Heart left ventricle (tissue), 13 donors: ENCODE results near the gene SFRP5.

Source experiments
- POLR2A ChIP-seq, 2 donors: fragments of 450-650 bp; IDR thresholded peaks; one replicate each; pipeline ENCODE4 v1.6.1; 2017; ENCODE audit warnings: antibody characterized with exemption in 2 of 2, mild to moderate bottlenecking in 2 of 2, moderate library complexity in 2 of 2
- TF ChIP-seq, protein P1 (sequence below), 12 donors: fragments of 200-600 bp; sonication (generic) in 4 of 12; IDR thresholded peaks; one replicate each; pipeline versions ENCODE4 v1.5.0 to v1.8.0; 2018 to 2022; ENCODE audit warnings: antibody characterized with exemption in 12 of 12, mild to moderate bottlenecking in 5 of 12
- donor health status: ischemic (EF 13 %, LVEDD 7.1; RV severe dilation, severe dysfunction).
- donor health status: DM: no; HTN: yes; CAD: no.
- donor health status: DM: no; HTN: no; CAD: no.
- donor health status: ischemic (EF 25% LVEDD 6.9; RV normal size, moderate dysfunction).
- donor health status: ischemic (EF 25% LVEDD 5.7; RV mildly dilated, moderate dysfunction).
- donor health status: ischemic (EF 35%, LVEDD 5.7; RV mildly dilated, moderate dysfunction).
- donor health status: nonischemic (EF 11% LVEDD 7.7; RV severe dilation, severe dysfunction).
- donor health status: DM: yes; HTN: yes; CAD: no.
- donor health status: PGD.
- donor health status: ischemic (EF 29% LVEDD 5.4; RV normal size, mild dysfunction).
- donor health status: nonischemic (EF 23%, LVEDD 6.1; RV moderate dilation, normal function).

DNA sequence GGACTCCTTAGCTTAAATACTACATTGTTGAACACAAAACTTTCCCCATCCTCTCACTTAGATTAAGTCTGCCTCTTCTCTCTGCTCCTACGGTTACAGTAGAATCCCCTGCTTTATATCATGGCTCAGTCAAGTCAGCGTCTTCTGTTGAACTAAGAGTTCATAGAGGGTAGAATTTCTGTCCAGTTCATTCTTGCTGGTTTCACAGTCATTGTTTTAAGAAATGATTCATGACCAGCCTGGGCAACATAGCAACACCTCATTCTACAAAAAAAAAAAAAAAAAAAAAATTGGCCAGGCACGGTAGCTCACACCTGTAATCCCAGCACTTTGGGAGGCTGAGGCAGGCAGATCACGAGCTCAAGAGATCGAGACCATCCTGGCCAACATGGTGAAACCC, 38.5 kb downstream of the SFRP5 start:
- TF ChIP-seq POLR2A (IDR thresholded peaks at IDR 0.05), result no peak
- TF ChIP-seq, protein P1, sequence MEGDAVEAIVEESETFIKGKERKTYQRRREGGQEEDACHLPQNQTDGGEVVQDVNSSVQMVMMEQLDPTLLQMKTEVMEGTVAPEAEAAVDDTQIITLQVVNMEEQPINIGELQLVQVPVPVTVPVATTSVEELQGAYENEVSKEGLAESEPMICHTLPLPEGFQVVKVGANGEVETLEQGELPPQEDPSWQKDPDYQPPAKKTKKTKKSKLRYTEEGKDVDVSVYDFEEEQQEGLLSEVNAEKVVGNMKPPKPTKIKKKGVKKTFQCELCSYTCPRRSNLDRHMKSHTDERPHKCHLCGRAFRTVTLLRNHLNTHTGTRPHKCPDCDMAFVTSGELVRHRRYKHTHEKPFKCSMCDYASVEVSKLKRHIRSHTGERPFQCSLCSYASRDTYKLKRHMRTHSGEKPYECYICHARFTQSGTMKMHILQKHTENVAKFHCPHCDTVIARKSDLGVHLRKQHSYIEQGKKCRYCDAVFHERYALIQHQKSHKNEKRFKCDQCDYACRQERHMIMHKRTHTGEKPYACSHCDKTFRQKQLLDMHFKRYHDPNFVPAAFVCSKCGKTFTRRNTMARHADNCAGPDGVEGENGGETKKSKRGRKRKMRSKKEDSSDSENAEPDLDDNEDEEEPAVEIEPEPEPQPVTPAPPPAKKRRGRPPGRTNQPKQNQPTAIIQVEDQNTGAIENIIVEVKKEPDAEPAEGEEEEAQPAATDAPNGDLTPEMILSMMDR (IDR thresholded peaks at IDR 0.05), result no peak
